OCI-LY7 (cell line): ENCODE data around the gene RNF41.

Experiments used
- CTCF ChIP-seq: fragments of 200-600 bp; sonication (generic); conservative IDR thresholded peaks from 2 replicates; pipeline ENCODE4 v1.5.1; 2014; ENCODE audit warnings: mild to moderate bottlenecking, antibody characterized with exemption, low read length, moderate library complexity, mixed read lengths
- EZH2phosphoT487 ChIP-seq: fragments of 200-600 bp; sonication (generic); IDR thresholded peaks from 2 replicates; pipeline ENCODE4 v1.6.1; 2018; ENCODE audit warnings: low read depth, borderline replicate concordance, mild to moderate bottlenecking, mixed run types, antibody characterized with exemption, low read length, moderate library complexity, mixed read lengths

- TF ChIP-seq EZH2phosphoT487 = no peak
- no peak for TF ChIP-seq CTCF
Observed at GRCh38 chr12:56164345-56164729, 57.4 kb downstream of the RNF41 start.
